Measurements from ENCODE around the gene PPA2. TPM values are rescaled to one million over a fixed set of nuclear protein-coding genes. Genes with fewer than 3 reads are reported as not detected.

Gene PPA2
- total RNA-seq, 1 donor from 2014 or later, result 118 TPM

GRCh38 chr4:105400901-105401677, 72.8 kb downstream of the PPA2 start:
- no peaks in the 10 kb centered on the region for H3K27me3 ChIP-seq
- TF ChIP-seq POLR2A (IDR thresholded peaks at IDR 0.05), result no peak
- TF ChIP-seq CTCF (IDR thresholded peaks at IDR 0.05), result no peak
- TF ChIP-seq POLR2AphosphoS5 (IDR thresholded peaks at IDR 0.05; ENCODE audit: insufficient read depth in 1 of 2, low read depth in 1 of 2), result no peak
- H3K4me3 ChIP-seq, result no peak overlapping the region
- intact Hi-C loops (cut with DNase I), result no loop called here
- no peak overlapping the region for H3K27ac ChIP-seq
- no peaks in the 10 kb centered on the region for H3K4me1 ChIP-seq
- peaks cover 0 to 13% of the 10 kb centered on the region in 2 donors for H3K36me3 ChIP-seq
- DNase-seq (ENCODE audit: extremely low spot score in 2 of 2), result no peak
- H3K9me3 ChIP-seq, result no peaks in the 10 kb centered on the region

- no peak for DNase-seq (ENCODE audit: extremely low spot score in 2 of 2)
- TF ChIP-seq POLR2AphosphoS5 (IDR thresholded peaks at IDR 0.05; ENCODE audit: insufficient read depth in 1 of 2, low read depth in 1 of 2), result no peak
- TF ChIP-seq POLR2A (IDR thresholded peaks at IDR 0.05), result no peak
- no peak for TF ChIP-seq CTCF (IDR thresholded peaks at IDR 0.05)
- Histone ChIP-seq H3K4me1 (no peaks in the 10 kb centered on the region), H3K4me3 (no peak overlapping the region), H3K9me3 (no peaks in the 10 kb centered on the region), H3K27me3 (no peaks in the 10 kb centered on the region), H3K27ac (no peak overlapping the region), H3K36me3 (peaks cover 0 to 9% of the 10 kb centered on the region in 2 donors)
- intact Hi-C loops (cut with DNase I), result no loop called here
Measured at GRCh38 chr4:105399532-105400161, 74.2 kb downstream of the PPA2 start.

GRCh38 chr4:105392858-105393257, 81.0 kb downstream of the PPA2 start:
- DNase-seq (ENCODE audit: extremely low spot score in 2 of 2), result no peak
- Histone ChIP-seq H3K9me3 (no peaks in the 10 kb centered on the region), H3K4me3 (no peak overlapping the region), H3K4me1 (no peaks in the 10 kb centered on the region), H3K27ac (no peak overlapping the region), H3K36me3 (peaks cover 0 to 8% of the 10 kb centered on the region in 2 donors), H3K27me3 (no peaks in the 10 kb centered on the region)
- TF ChIP-seq CTCF (IDR thresholded peaks at IDR 0.05), result no peak
- no peak for TF ChIP-seq POLR2A (IDR thresholded peaks at IDR 0.05)
- no peak for TF ChIP-seq POLR2AphosphoS5 (IDR thresholded peaks at IDR 0.05; ENCODE audit: insufficient read depth in 1 of 2, low read depth in 1 of 2)
- intact Hi-C loops (cut with DNase I), result no loop called here

GRCh38 chr4:105389167-105389566, 84.7 kb downstream of the PPA2 start:
- DNase-seq (ENCODE audit: extremely low spot score in 2 of 2), result no peak
- H3K4me1 ChIP-seq, result no peaks in the 10 kb centered on the region
- H3K27me3 ChIP-seq, result no peaks in the 10 kb centered on the region
- no peaks in the 10 kb centered on the region for H3K36me3 ChIP-seq
- H3K4me3 ChIP-seq, result no peak overlapping the region
- no peak for TF ChIP-seq POLR2A (IDR thresholded peaks at IDR 0.05)
- TF ChIP-seq POLR2AphosphoS5 (IDR thresholded peaks at IDR 0.05; ENCODE audit: insufficient read depth in 1 of 2, low read depth in 1 of 2), result no peak
- TF ChIP-seq CTCF (IDR thresholded peaks at IDR 0.05), result no peak
- intact Hi-C loops (cut with DNase I), result no loop called here
- H3K27ac ChIP-seq, result no peak overlapping the region
- no peaks in the 10 kb centered on the region for H3K9me3 ChIP-seq

- no peaks in the 10 kb centered on the region for H3K9me3 ChIP-seq
- H3K27me3 ChIP-seq, result no peaks in the 10 kb centered on the region
- TF ChIP-seq POLR2AphosphoS5 (IDR thresholded peaks at IDR 0.05; ENCODE audit: insufficient read depth in 1 of 2, low read depth in 1 of 2) (no peak), CTCF (IDR thresholded peaks at IDR 0.05) (no peak), POLR2A (IDR thresholded peaks at IDR 0.05) (no peak)
- H3K27ac ChIP-seq, result no peak overlapping the region
- H3K4me1 ChIP-seq, result no peaks in the 10 kb centered on the region
- H3K36me3 ChIP-seq, result peaks cover 0 to 5% of the 10 kb centered on the region in 2 donors
- no peak overlapping the region for H3K4me3 ChIP-seq
- intact Hi-C loops (cut with DNase I), result no loop called here
- DNase-seq (ENCODE audit: extremely low spot score in 2 of 2), result no peak
Measured at GRCh38 chr4:105387466-105387865, 86.4 kb downstream of the PPA2 start.

Data from vagina (tissue), 2 donors.